HG03175 (cell line): ENCODE measurements around the gene IFNL4.
"Not testable (repeated sequence)": the region's sequence is repeated elsewhere in the genome, so short reads cannot be mapped to it uniquely, and the experiment has no call there.

Experiments used
- ATAC-seq: cut with Tn5 transposase; IDR thresholded peaks from one replicate; pipeline ENCODE4 v1.9.1; 2021; ENCODE audit warnings: mild to moderate bottlenecking, moderate library complexity; ENCODE audit not compliant: unreplicated experiment

IFNL4 gene

DNA sequence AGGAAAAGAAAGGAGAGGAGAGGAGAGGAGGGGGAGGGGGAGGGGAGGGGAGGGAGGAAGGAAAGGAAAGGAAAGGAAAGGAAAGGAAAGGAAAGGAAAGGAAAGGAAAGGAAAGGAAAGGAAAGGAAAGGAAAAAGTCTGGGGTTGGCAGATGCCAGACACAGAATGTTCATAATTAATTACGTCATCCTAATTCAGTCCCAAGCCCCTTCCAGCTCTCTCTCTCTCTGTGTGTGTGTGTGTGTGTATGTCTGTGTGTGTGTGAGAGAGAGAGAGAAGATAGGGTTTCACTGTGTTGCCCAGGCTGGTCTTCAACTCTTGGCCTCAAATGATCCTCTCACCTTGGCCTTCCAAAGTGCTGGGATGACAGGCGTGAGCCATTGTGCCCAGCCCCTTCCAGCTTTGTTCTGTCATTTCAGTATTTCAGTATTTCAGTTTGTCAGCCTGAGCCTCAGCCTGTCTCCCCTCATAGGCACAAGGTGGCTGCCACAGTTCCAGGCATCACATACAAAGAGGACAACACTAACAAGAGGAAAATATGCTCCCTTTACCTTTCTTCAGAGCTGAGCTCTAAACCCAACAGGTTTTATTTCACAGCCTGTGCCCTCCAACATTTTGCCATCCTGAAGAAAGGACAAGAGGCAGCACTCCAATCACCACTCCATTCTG lies 18.4 kb downstream of the IFNL4 start:
- ATAC-seq, result no peak

DNA sequence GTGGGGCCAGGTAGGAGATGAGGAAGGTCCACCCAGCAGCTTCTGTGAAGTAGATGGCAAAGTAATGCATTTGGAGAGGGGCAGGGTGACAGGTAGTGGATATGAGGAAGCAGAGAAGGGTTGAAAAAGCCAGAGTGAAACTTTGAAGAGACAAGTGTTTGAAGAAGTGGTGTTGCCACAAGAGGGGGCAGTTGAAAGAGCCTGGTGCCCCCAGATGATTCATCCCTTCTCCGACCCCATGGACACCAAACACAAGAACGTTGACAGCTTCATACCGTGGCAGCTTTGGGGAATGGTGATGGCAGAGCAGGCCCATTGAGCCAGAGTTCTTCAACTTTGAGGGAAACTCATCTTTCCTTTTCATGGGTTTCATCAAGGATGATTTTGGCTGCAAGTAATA lies 23.7 kb downstream of the IFNL4 start:
- ATAC-seq, result no peak

DNA sequence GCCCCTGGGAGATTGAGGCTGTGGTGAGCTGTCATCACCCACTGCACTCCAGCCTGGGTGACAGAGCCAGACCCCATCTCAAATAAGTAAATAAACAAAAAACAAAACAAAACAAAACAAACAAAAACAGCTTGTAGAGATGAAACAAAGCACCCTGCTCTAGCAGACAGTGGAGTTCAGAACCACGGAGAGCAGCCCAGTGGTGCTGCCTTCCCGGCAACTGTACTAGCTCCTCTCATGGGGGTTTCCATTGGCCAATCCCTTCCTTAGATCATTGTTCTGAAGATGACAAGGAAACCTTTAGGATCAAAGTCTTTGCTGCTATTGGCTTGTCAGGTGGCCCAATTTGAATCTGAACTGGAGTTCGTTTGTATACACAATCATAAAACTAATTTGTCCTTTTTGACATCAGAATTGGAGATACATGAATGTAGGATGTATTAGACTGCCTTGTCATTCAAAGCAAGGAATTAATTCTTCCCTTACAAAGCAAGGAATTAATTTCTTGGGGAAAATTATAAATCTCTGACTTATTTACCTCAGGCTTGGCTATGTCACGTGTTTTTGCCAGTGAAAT lies 24.9 kb downstream of the IFNL4 start:
- ATAC-seq, result no peak

DNA sequence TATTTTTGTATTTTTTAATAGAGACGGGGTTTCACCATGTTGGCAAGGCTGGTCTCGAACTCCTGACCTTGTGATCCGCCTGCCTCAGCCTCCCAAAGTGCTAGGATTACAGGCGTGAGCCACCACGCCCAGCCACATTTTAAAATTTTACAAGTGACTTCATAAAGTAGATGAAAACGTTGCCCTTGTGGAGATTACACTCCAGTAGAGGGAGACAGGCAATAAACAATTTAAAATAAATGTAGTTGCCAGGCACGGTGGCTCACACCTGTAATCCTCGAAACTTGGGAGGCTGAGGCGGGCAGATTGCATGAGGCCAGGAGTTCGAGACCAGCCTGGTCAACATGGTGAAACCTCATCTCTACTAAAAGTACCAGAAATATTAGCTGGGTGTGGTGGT lies 29.5 kb downstream of the IFNL4 start:
- ATAC-seq, result not testable (repeated sequence)

DNA sequence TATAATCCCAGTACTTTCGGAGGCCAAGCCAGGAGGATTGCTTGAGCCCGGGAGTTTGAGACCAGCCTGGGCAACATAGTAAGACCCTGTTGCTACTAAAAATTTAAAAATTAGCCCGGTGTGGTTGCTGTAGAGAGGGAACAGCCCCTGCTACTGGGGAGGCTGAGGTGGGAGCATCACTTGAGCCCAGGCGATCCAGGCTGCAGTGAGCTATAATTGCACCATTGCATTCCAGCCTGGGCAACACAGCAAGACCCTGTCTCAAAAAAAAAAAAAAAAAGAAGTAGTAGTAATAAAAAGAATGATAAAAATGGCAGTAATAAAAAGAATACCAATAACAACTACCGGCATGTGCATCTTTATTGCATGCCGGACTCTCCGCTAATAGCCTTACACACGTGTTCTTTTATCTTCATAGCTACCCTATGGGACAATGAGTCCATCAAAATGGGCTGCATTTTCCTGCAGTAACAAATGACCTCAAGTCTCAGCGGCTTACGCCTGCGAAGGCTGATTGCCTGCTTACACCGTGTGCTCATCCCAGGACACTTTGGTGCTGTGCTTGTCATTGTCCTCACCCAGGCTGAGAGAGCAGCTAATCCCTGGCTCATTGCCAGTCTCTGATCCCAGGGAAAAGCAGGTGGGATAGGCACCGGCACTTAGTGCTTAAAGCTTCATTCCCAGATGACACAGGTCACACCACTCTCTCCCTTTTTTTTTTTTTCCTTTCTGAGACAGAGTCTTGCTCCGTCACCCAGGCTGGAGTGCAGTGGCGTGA lies 30.2 kb downstream of the IFNL4 start:
- ATAC-seq, result no peak

DNA sequence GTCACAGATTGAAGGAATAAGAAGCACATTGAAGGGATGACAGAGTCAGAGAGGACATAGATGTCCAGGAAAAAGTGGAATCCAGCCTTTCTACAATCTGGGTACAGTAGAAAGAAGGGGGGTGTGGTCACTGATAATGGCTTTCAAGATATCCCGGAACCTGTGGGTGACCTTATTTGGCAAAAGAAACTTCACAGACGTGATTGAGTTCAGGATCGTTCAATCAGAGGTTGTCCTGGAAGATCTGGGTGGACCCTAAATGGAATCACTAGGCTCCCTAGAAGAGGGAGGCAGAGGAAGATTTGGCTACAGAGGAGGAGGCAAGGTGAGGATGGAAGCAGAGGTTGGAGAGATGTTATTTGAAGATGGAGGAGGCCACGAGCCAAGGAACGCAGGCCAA lies 31.6 kb downstream of the IFNL4 start:
- ATAC-seq, result no peak

DNA sequence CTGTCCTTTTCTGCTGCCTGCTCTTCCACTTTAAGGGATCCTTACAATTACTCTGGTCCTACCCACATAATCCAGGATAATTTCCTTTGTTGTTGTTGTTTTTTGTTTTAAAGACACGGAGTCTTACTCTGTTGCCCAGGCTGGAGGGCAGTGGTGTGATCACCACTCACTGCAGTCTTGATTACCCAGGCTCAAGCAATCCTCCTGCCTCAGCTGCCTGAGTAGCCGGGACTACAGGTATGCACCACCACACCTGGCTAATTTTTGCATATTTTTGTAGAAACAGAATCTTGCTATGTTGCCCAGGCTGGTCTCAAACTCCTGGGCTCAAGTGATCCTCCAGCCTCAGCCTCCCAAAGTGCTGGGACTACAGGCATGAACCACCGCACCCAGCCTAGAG lies 33.3 kb downstream of the IFNL4 start:
- not testable (repeated sequence) for ATAC-seq

DNA sequence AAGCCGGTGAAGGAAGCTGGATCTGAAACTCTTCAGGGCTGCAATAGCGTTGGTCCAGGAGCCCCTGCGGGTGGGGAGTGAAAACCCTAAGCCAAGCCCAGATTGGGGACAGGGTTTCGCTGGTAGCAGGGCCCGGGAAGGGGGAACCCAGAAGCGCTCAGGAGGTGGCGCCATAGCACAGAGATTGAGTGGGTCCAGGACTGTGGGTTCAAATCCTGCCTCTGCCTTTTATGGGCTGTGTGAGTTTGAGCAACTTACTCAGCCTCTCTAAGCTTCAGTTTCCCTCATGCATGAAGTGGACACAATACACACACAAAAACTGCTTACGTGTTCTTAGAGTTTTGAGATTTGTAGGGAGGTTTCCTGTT lies 36.3 kb downstream of the IFNL4 start:
- ATAC-seq, result no peak

DNA sequence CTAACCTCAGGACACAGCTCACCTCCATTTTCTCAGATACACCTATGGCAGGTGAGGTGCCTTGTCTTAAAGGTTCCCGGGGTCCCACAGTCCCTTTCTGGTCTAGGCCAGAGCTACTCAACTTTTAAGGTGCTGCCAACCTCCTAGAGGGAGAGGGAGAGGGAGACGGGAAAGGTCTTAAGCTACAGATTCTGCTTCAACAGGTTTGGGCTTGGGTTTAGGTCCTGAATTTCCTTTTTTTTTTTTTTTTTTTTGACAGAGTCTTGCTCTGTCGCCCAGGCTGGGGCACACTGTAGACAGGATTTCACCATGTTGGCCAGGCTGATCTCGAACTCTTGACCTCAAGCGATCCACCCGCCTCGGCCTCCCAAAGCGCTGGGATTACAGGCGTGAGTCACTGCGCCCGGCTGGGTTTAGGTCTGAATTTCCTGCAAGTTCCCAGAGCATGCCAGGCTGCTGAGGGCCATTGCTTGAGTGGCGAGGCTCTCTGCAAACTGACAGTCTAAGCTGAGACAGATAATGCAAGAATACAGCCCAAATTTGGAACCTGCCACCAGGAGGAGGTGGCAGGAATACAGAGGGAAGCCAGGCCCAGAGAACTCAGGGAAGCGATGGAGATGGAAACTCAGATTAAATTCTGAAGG lies 36.8 kb downstream of the IFNL4 start:
- ATAC-seq, result no peak

DNA sequence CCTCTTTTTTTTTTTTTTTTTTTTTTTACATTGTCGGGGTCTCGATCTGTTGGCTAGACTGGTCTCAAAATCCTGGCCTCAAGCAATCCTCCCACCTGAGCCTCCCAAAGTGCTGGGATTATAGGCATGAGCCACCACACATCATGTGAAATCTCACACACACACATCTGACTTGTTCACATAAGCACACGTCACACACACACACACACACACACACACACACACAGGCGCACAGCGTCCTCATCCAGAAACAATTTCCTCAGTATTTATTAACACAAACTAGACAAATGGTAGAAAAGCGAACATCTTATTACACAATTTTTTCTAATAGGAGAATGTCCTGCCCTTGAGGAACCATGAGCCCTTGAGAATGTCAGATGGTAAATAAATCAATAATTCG lies 39.5 kb downstream of the IFNL4 start:
- no peak for ATAC-seq

DNA sequence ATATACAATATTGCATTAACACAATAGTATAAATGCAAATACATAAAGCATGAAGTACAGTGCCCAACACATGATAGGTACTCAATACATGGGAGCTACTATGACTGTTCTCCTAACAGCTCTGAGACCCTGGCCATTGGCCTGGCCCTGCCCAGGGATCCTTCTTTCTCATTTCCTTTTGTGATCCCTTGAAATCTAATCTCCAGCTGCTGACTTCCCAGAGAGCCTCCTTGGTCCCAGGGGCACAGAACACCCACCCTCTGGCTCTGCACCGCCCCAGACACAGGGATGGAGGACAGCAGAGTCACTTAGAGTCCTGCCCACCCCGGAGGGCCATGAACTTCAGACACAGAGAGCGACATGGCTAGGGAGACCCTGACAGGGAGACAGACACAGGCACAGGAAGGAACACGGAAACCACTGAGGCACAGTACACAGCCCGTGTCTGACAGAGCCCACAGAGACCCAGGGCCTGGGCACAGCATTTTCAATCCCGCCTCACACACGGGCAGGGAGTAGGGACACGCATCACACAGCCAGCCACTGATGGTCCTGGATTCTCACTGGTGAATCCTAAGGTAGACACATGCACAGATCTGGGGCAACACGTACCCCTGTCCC lies 40.4 kb downstream of the IFNL4 start:
- ATAC-seq, result no peak

DNA sequence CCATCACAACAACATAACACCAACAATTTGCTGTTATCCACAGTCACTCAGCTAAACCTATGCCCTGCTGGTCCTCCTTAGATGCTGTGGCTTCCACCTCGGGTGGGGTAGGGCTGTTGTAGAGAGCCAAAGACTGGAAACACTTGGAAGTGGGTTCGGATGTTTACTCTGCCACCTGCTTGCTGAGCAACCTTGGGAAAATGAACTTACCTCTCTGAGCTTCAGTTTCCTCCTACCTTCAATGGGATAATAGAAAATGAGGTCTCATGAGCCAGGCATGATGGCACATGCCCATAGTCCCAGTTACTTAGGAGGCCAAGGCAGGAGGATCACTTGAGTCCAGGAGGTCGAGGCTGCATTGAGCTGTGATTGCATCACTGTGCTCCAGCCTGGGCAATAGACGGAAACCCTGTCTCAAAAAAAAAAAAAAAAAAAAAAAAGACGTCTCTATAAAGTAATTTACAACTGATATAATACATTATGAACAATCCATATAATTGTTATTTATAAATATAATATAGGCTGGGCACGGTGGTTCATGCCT lies 41.3 kb downstream of the IFNL4 start:
- ATAC-seq, result no peak

DNA sequence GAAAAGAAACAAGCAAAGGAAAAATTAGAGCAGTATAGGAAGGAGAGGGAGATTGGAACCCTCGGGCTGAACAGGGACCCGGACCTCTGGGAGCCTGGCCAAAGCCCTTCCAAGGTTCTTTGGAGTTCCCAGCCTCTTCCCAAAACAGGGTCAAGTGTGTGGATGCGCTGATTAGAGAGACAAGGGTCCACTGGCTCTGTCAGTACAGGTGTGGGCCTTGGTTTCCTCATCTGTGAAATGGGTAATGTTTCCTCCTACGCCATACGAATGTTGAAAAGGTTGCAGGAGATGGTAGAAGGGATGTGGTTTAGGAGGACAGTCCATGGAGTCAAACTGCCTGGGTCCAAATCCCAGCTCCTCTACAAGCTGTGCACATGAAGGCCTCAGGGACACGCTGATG lies 42.5 kb downstream of the IFNL4 start:
- no peak for ATAC-seq

DNA sequence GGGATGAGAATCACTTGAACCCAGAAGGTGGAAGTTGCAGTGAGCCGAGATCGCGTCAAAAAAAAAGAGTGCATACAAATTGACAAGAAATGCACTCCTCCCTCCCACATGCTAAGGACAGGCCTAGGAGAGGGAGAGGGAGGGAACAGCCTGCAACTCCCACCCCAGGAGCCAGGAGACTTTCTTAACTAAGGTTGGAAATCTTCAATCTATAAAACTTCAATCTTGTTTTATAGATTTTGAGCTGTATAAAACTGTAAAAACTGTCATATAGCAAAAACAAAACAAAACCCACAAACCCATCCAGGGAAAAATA lies 43.2 kb downstream of the IFNL4 start:
- no peak for ATAC-seq

DNA sequence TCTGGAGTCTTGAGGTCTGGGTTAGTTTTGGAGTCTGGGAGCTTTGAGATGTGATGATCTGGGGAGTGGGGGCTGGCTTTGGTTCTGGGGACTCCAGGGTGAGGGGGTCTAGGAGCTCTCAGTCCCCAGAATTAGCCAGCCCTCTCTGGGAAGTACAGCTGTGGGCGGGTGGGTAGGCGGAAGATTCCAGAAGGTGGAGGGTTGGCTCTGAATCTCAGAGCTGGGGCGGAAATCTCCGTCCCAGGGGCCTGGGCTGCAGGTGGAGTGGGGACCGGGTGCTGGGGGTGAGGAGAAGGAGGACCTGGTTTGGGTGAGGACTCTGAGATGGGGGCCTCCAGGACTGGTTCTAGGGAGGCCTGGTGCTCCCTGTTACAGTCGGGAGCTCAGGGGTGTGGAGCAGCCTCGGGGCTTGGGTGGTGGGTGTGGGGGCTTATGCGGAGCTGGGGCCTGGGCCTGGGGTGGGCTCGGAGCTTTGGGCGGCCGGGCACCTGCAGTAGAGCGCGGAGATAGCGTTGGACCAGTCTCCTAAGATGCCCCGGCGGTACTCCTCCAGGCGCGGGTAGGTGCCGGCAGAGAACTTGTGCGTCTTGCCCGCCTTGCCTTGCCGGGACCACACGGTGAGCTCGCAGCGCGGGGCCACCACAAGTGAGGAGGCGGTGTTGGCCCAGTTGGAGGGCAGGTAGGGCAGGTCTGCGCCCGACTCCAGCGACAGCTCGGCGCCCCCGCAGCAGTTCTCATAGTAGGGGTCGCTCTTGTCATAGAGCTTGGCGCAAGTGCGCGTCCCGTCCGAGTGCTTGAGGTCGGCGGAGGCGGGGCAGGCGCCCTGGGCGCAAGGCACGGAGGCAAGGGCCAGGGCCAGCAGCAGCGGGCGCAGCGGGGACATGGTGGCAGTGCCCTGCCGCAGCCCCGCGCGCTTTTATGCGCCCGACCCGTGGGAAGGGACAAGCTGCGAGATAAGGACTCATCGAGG lies 45.0 kb downstream of the IFNL4 start, which contains the start of gene SYCN:
Gene SYCN, minus strand, starts transcription at position 892 of the 970 bp plus-strand sequence. Its CDS starts 9 bp downstream, at position 883.
- ATAC-seq, result no peak

DNA sequence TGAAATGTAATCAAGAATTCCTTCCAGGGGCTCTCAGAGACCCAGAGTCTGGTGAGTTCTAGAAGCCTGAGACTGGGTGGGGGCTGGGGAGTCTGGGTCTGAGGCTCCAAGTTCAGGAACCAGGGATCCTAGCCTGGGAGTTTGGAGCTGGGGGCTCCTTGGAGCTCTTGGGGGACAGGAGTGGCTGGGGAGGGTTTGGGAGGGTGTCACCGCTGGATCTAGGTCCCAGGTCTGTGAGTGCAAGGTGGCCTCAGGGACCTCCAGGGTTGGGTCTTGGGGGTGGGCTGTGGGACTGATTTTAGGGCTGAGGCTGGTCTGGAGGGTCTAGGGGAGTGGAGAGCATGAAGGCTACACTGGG lies 45.7 kb downstream of the IFNL4 start:
- ATAC-seq, result no peak

DNA sequence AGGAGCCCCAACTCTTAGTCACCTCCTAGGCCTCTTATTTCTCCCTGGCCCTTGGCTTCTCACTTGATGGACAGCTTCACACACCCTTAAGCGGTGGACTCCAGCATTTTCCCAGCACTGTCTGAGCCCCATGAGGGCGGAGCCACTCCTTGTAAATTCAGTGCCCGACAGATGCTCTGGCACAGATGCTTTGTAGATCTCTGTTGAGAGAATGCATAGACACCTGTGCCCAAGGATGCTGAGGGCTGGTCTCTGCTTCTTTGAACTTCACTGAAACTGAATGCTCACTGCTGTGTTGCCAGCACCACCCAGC lies 47.9 kb downstream of the IFNL4 start:
- no peak for ATAC-seq

DNA sequence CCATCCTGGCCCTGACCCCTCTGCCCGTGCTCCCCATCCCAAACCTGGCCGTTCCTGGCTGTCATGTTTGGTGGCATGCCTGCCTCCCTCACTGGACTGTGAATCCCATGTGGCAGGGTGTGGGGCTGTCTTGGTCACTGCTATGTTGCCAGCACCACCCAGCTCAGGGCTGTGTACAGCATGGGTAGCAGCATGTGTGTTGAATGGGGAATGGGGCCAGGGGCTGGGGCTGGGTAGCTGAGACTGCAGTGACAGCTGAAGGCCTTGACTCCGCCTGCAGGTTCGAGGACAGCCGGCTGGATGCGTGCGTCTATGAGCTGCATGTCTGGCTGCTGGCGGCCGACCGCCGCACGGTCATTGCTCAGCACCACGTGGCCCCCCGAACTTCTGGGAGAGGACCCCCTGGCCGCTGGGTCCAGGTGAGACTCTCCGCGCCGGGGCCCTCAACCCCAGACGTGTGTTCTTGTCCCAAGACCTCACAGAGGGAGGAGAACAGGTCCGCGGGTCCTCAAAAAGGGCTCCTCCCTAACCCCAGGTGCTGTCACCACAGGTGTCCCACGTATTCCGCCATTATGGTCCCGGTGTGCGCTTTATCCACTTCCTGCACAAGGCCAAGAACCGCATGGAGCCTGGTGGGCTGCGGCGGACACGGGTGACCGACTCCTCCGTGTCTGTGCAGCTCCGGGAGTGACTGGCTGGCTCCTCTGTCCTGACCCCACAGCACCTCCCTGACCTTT lies 48.4 kb downstream of the IFNL4 start:
- ATAC-seq, result no peak

DNA sequence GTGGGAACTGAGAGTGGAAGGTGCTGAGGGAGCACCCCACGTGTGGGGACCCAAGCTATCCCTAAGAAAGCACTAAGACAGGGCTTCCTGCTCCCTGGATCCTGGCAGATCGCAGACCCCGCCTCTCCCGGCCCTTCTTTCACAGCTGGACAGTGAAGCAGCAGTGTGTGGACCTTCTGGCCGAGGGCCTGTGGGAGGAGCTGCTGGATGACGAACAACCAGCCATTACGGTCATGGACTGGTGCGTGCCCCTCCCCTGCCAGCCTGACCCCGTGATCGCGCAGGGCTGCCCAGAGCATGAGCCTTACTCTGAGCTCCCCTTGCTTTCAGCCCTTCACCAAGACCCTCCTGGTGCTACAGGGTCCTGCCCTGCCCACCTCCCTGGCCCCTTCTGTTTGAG lies 49.6 kb downstream of the IFNL4 start:
- ATAC-seq, result no peak

DNA sequence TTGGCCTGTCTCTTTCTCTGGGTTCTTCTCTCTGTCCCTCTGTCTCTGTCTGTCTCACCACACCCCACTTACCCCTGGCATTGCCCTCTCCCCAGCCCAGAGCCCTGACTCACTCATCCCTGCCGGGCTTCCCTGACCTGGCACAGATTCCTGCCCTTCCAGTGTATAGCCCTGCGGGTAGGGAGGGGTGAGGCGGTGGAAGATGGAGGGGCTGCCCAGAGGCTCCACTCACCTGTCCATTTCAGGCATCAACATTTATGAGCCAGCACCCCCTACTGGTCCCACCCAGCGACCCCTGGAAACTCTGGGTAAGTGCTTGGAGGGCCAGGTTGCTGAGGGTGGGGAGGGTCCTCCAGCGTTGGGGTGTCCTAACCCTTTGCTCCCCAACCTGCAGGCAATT lies 50.8 kb downstream of the IFNL4 start:
- ATAC-seq, result no peak
